ENCODE data around the gene ZSCAN26. TPM values are rescaled to one million over a fixed set of nuclear protein-coding genes. Genes with fewer than 3 reads are reported as not detected.

Gene ZSCAN26
- total RNA-seq, 1 experiment from 2014 or later: 6.6 TPM

- Mint-ChIP-seq H3K36me3 (peaks cover 13% of the 10 kb centered on the region), H3K4me1 (peaks cover 12% of the 10 kb centered on the region), H3K9me3 (no peaks in the 10 kb centered on the region), H3K27ac (peak within 1 kb of the TSS; percentile 80), H3K27me3 (ENCODE audit: low read depth) (peaks cover 18% of the 10 kb centered on the region), H3K4me3 (peak within 1 kb of the TSS; percentile 99)
- ATAC-seq (peak; percentile 92), DNase-seq (ENCODE audit: low spot score) (peak; percentile 79)
- ChIA-PET CTCF (interaction anchor here (1.0 to 2.3 kb wide), 4 partner anchors 15 to 131 kb away, joined by 3 to 19 read pairs (median 8); partner anchors contain the start of gene ZSCAN26), POLR2A (interaction anchor here (0.7 to 1.7 kb wide), 6 partner anchors 9 to 132 kb away, joined by 3 to 13 read pairs (median 4); partner anchors contain the start of genes ZKSCAN8 and ZSCAN26)
- no peak for TF ChIP-seq ZNF671 (CRISPR knock-in tag; IDR thresholded peaks at IDR 0.05)
- 0 out of 2 replicates have a peak, but pooled peaks have one; percentile 30 for TF ChIP-seq MAX (CRISPR knock-in tag; IDR thresholded peaks at IDR 0.05)
- TF ChIP-seq STAT6 (CRISPR knock-in tag; conservative IDR thresholded peaks at IDR 0.05; ENCODE audit: low read depth): no peak
- TF ChIP-seq ATF1 (CRISPR knock-in tag; IDR thresholded peaks at IDR 0.05): no peak
- TF ChIP-seq CDX4 (CRISPR knock-in tag; IDR thresholded peaks at IDR 0.05; ENCODE audit: borderline replicate concordance): no peak
- TF ChIP-seq ZNF512 (CRISPR knock-in tag; IDR thresholded peaks at IDR 0.05; ENCODE audit: borderline replicate concordance): no peak
- peak; percentile 67 for TF ChIP-seq GABPB1 (CRISPR knock-in tag; IDR thresholded peaks at IDR 0.05)
- no peak for TF ChIP-seq MYBL2 (CRISPR knock-in tag; IDR thresholded peaks at IDR 0.05)
- no peak for TF ChIP-seq JAZF1 (CRISPR knock-in tag; IDR thresholded peaks at IDR 0.05)
- TF ChIP-seq FOXP4 (CRISPR knock-in tag; IDR thresholded peaks at IDR 0.05): no peak
- no peak for TF ChIP-seq ZNF219 (CRISPR knock-in tag; IDR thresholded peaks at IDR 0.05; ENCODE audit: borderline replicate concordance)
- TF ChIP-seq FOXK1 (CRISPR knock-in tag; IDR thresholded peaks at IDR 0.05): 0 out of 2 replicates have a peak, but pooled peaks have one; percentile 40
These were observed 14.7 kb upstream of the ZSCAN26 start, which contains the start of gene ZKSCAN4 for GRCh38 chr6:28252009-28252975. Gene ZKSCAN4, minus strand, starts transcription at chr6:28252269. Its CDS starts 289 bp downstream, at chr6:28251980.

- peaks cover 33% of the 10 kb centered on the region for H3K27me3 Mint-ChIP-seq (ENCODE audit: low read depth)
- no peak overlapping the region for H3K4me3 Mint-ChIP-seq
- H3K36me3 Mint-ChIP-seq: 0 out of 2 replicates have a peak, but pooled peaks cover 4% of the 10 kb centered on the region
- no peak for DNase-seq (ENCODE audit: low spot score)
- no peaks in the 10 kb centered on the region for H3K9me3 Mint-ChIP-seq
- peaks cover 12% of the 10 kb centered on the region for H3K4me1 Mint-ChIP-seq
- no peak overlapping the region for H3K27ac Mint-ChIP-seq
- ATAC-seq: no peak
- CTCF ChIA-PET: interaction anchor here (1.5 kb wide), 1 partner anchor 102 kb away, joined by 4 read pairs; no protein-coding TSS in a partner anchor
- POLR2A ChIA-PET: no interaction called here
- TF ChIP-seq TEAD4 (CRISPR knock-in tag; IDR thresholded peaks at IDR 0.05): no peak
- no peak for TF ChIP-seq NFYB (CRISPR knock-in tag; conservative IDR thresholded peaks at IDR 0.05; ENCODE audit: low read depth)
- no peak for TF ChIP-seq AR (CRISPR knock-in tag; IDR thresholded peaks at IDR 0.05)
- TF ChIP-seq SOX15 (CRISPR knock-in tag; IDR thresholded peaks at IDR 0.05): no peak
- TF ChIP-seq USF2 (CRISPR knock-in tag; IDR thresholded peaks at IDR 0.05): no peak
- no peak for TF ChIP-seq MLX (CRISPR knock-in tag; IDR thresholded peaks at IDR 0.05)
- TF ChIP-seq CDX4 (CRISPR knock-in tag; IDR thresholded peaks at IDR 0.05; ENCODE audit: borderline replicate concordance): no peak
These were observed 12.8 kb upstream of the ZSCAN26 start for GRCh38 chr6:28254121-28254519.

All from WTC11 (cell line).